ENCODE results near the gene ZACN. TPM values are rescaled to one million over a fixed set of nuclear protein-coding genes. Genes with fewer than 3 reads are reported as not detected.

Gene ZACN
- total and polyA plus RNA-seq, 7 donors = 0.08 to 1.6 (median 1.2) TPM; not detected in 3

GRCh38 chr17:76131692-76132573 is 53.0 kb downstream of the ZACN start:
- no peaks in the 10 kb centered on the region for H3K4me1 ChIP-seq
- no peak overlapping the region for H3K4me3 ChIP-seq
- no peak for ATAC-seq
- no peak for TF ChIP-seq CTCF (IDR thresholded peaks at IDR 0.05)
- H3K27ac ChIP-seq = no peak overlapping the region
- peaks cover 0 to 38% (median 7%) of the 10 kb centered on the region in 3 donors for H3K27me3 ChIP-seq (ENCODE audit: insufficient read depth in 3 of 3, low read length in 2 of 3)
- WGBS, 3 donors = 41 to 60% (median 48%) methylated on average over 17 to 21 of the region's 21 CpGs
- intact Hi-C loops (cut with DNase I) = no loop called here
- no peak for DNase-seq
- no peaks in the 10 kb centered on the region for H3K36me3 ChIP-seq (ENCODE audit: insufficient read depth in 1 of 2, low read depth in 1 of 2)
- no peaks in the 10 kb centered on the region for H3K9me3 ChIP-seq

Other genes starting within 250 kb of the ZACN start
- gene UNC13D, start 234.8 kb upstream of the ZACN start, total RNA-seq = 10 to 100 TPM in 1 of 4 donors, 1 to 10 TPM in 3; 5.1 to 12.8 (median 7.2) TPM
- gene UNC13D, start 234.8 kb upstream of the ZACN start, polyA plus RNA-seq = 1 to 10 TPM; 1.7 to 3.7 (median 2.2) TPM
- 100 to 1,000 TPM; 109 to 278 (median 164) TPM for gene WBP2, start 223.8 kb upstream of the ZACN start, total RNA-seq
- gene WBP2, start 223.8 kb upstream of the ZACN start, polyA plus RNA-seq = 100 to 1,000 TPM; 115 to 174 (median 149) TPM
- 10 to 100 TPM in 3 of 4 donors, 1 to 10 TPM in 1; 8.9 to 16.0 (median 10.9) TPM for gene TRIM47, start 200.6 kb upstream of the ZACN start, total RNA-seq
- 10 to 100 TPM in 2 of 3 donors, 1 to 10 TPM in 1; 8.4 to 17.1 (median 10.9) TPM for gene TRIM47, start 200.6 kb upstream of the ZACN start, polyA plus RNA-seq
- gene TRIM65, start 182.2 kb upstream of the ZACN start, total RNA-seq = 10 to 100 TPM in 2 of 4 donors, 1 to 10 TPM in 2; 9.2 to 10.3 (median 9.7) TPM
- gene TRIM65, start 182.2 kb upstream of the ZACN start, polyA plus RNA-seq = 10 to 100 TPM in 1 of 3 donors, 1 to 10 TPM in 2; 9.0 to 14.8 (median 9.0) TPM
- gene MRPL38, start 174.3 kb upstream of the ZACN start, total RNA-seq = 100 to 1,000 TPM; 107 to 168 (median 125) TPM
- 100 to 1,000 TPM; 104 to 115 (median 107) TPM for gene MRPL38, start 174.3 kb upstream of the ZACN start, polyA plus RNA-seq
- gene FBF1, start 138.1 kb upstream of the ZACN start, total RNA-seq = 1 to 10 TPM; 1.8 to 5.9 (median 3.7) TPM
- gene FBF1, start 138.1 kb upstream of the ZACN start, polyA plus RNA-seq = 10 to 100 TPM in 1 of 3 donors, 1 to 10 TPM in 2; 1.8 to 10.4 (median 3.1) TPM
- gene ACOX1, start 100.0 kb upstream of the ZACN start, total RNA-seq = 10 to 100 TPM; 58.1 to 78.8 (median 64.4) TPM
- 10 to 100 TPM; 13.0 to 26.1 (median 16.3) TPM for gene ACOX1, start 100.0 kb upstream of the ZACN start, polyA plus RNA-seq
- 1 to 10 TPM; 3.4 to 8.8 (median 7.0) TPM for gene TEN1, start 99.9 kb upstream of the ZACN start, total RNA-seq
- gene TEN1, start 99.9 kb upstream of the ZACN start, polyA plus RNA-seq = 10 to 100 TPM; 14.7 to 21.1 (median 19.4) TPM
- 1 to 10 TPM in 1 of 4 donors, under 1 TPM in 3; 0.60 to 1.4 (median 0.62) TPM for gene CDK3, start 78.3 kb upstream of the ZACN start, total RNA-seq
- 1 to 10 TPM in 2 of 3 donors, under 1 TPM in 1; 0.47 to 1.9 (median 1.1) TPM for gene CDK3, start 78.3 kb upstream of the ZACN start, polyA plus RNA-seq
- under 1 TPM in 3 of 4 donors, not detected in 1; 0.16 to 0.36 (median 0.19) TPM for gene EVPL, start 51.9 kb upstream of the ZACN start, total RNA-seq
- gene EVPL, start 51.9 kb upstream of the ZACN start, polyA plus RNA-seq = under 1 TPM; 0.03 to 0.07 (median 0.05) TPM
- gene SRP68, start 6.7 kb upstream of the ZACN start, total RNA-seq = 100 to 1,000 TPM in 2 of 4 donors, 10 to 100 TPM in 2; 87.3 to 117 (median 104) TPM
- gene SRP68, start 6.7 kb upstream of the ZACN start, polyA plus RNA-seq = 100 to 1,000 TPM in 1 of 3 donors, 10 to 100 TPM in 2; 72.4 to 141 (median 88.8) TPM
- gene GALR2, start 4.4 kb upstream of the ZACN start, total RNA-seq = under 1 TPM in 1 of 4 donors, not detected in 3; 0.22 TPM
- gene GALR2, start 4.4 kb upstream of the ZACN start, polyA plus RNA-seq = under 1 TPM; 0.05 to 0.16 (median 0.13) TPM
- 10 to 100 TPM; 56.0 to 61.0 (median 58.3) TPM for gene EXOC7, start 24.6 kb downstream of the ZACN start, total RNA-seq
- 10 to 100 TPM; 26.3 to 51.6 (median 43.7) TPM for gene EXOC7, start 24.6 kb downstream of the ZACN start, polyA plus RNA-seq
- gene FOXJ1, start 62.1 kb downstream of the ZACN start, total RNA-seq = under 1 TPM in 2 of 4 donors, not detected in 2; 0.11 to 0.15 TPM
- under 1 TPM; 0.07 to 0.11 (median 0.09) TPM for gene FOXJ1, start 62.1 kb downstream of the ZACN start, polyA plus RNA-seq
- 10 to 100 TPM; 35.0 to 76.5 (median 60.0) TPM for gene RNF157, start 161.3 kb downstream of the ZACN start, total RNA-seq
- 10 to 100 TPM; 14.9 to 90.1 (median 73.9) TPM for gene RNF157, start 161.3 kb downstream of the ZACN start, polyA plus RNA-seq
- gene UBALD2, start 186.2 kb downstream of the ZACN start, total RNA-seq = 100 to 1,000 TPM in 3 of 4 donors, 10 to 100 TPM in 1; 55.2 to 414 (median 183) TPM
- 100 to 1,000 TPM in 2 of 3 donors, 10 to 100 TPM in 1; 68.2 to 145 (median 120) TPM for gene UBALD2, start 186.2 kb downstream of the ZACN start, polyA plus RNA-seq
- 1 to 10 TPM in 2 of 4 donors, under 1 TPM in 2; 0.69 to 1.5 (median 0.95) TPM for gene QRICH2, start 229.1 kb downstream of the ZACN start, total RNA-seq
- 1 to 10 TPM in 2 of 3 donors, under 1 TPM in 1; 0.94 to 1.2 (median 1.1) TPM for gene QRICH2, start 229.1 kb downstream of the ZACN start, polyA plus RNA-seq